GM21529 (cell line): ENCODE measurements around the gene PIEZO1.

Experiments
- ATAC-seq: cut with Tn5 transposase; IDR thresholded peaks from one replicate; pipeline ENCODE4 v1.9.1; 2021; ENCODE audit not compliant: unreplicated experiment

Gene PIEZO1

GRCh38 chr16:88705801-88706228 lies 79.2 kb downstream of the PIEZO1 start:
- peak; percentile 8 for ATAC-seq

- no peak for ATAC-seq
These were observed 79.8 kb downstream of the PIEZO1 start for GRCh38 chr16:88705076-88705684.

- no peak for ATAC-seq
These were observed 81.3 kb downstream of the PIEZO1 start for GRCh38 chr16:88703486-88704309.

- no peak for ATAC-seq
These were observed 82.4 kb downstream of the PIEZO1 start for GRCh38 chr16:88702371-88703210.

DNA sequence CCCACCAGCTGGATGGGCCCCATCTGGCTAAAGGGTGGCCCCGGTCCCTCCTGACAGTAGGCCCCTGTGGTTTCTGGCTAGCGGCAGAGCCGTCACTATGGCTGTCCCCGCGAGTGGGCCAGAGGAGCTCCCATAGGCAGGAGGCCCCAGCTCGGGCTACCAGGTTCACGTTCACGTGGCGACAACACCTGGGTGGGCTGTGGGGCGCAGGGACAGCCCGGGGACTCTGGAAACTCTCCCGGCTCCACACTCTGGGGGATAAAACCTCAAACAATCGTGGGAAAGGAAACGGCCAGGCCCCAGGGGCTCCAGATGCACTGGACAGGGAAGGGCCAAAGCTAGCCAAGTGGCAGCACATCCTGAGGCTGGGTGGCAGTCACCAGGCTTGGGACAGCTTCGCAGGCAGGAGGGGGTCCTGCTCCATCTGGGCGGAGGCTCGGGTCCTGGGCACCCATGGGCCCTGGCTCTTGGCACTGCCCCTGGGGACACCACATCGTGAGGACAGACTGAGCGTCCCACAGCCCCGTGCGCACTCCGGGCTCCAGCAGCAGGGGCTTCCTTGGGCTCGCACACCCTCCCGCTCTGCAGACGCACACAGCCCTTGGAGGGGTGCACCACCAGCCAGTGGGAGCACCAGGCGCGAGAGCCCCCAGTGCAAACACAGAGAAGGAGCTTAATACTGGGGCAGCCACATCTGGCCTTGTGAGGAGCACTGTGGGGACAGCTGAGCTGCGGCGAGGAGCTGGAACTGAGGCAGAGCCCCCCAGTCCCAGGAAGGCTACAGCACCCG lies 83.2 kb downstream of the PIEZO1 start:
- ATAC-seq = no peak

DNA sequence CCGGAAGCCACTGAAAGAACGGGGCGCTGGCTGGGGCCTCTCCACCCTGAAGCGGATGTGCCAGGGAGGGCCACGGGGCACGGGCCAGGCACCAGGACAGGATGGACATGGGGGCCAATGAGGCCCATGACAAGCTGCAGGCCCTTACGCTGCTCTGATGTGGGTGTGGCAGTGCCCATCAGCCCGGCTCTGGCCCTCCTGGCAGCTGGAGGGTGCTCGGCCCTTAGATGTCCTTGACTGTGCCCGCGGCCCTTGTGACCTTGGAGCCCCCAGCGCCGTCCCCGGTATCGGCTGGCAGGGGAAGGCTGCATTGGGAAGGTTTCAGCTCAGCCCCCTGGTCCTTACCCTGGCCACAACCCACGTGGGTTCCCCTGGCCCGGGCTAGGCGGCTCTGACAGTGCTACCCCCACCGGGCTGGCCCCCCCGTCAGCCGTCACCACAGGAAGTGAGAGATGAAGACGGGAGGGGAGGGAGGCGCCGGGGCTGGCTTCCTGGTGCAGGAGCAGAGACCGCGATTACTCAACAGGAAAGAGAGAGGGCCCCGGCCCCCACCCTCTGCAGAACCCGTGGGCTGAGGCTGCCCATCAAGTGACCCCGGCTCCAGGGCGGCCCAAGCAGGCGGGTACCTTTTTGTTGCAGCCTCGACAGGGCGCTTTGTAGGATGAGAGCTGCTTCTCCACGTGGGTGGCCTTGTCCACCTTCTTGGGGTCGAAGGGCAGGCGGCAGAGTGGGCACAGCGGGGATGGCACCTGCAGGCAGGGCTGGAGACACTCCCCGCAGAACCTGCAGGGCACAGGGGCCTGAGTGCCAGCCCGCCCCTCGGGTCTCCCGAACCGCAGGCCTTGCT lies 84.2 kb downstream of the PIEZO1 start:
- ATAC-seq = peak; percentile 70

DNA sequence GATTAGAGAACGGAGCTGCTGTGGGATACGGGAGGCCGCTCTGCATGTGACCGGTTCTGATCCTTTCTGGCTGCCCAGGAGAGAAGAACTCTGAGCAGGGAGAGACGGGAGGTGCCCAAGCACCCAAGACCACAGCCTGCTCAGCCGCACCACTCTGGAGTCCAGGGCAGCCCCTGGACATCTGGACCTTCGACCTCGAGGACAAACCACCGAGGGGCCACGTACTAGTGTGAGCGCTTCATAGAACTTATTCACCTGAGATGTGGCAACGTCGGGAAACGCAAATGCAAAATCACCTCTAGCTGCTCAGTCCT lies 84.7 kb downstream of the PIEZO1 start:
- no peak for ATAC-seq

DNA sequence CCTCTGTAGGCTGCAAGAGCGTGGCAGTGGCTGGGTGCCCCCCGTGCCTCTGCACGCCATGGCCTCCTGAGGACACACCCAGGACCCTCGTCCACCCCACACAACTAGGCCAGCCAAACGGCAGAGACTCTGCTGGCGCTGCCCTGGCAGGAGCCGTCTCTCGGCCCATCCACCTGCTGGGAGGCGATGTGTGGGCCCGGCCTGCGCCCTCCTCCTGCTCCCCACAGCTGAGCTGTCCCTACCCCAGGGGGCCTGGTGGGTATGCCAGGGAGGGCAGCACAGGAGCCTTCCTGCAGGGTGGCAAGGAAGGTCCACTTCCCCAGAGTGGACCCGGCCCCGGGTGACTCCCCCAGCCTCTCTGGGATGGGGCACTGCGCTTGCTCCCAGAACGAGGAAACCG lies 85.8 kb downstream of the PIEZO1 start:
- no peak for ATAC-seq

DNA sequence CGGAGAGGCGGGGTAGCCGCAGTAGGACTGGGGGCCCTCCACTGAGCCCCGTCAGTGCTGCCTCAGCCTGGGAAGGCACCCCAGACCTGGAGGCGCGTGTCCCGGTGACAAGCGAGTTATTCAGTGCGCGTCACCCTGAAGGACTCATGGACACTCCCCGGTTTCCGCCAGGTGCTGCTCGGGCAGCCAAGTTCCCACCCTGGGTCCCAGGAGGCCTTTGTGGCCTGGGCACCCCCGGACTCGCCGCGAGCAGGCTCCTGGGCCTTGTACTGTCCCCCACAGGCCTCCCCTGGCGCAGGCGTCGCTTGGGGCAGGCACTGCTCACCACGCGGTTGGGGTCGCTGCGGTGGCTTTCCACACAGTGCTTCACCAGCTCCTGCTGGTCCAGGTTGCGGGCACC lies 86.4 kb downstream of the PIEZO1 start:
- ATAC-seq = no peak

GRCh38 chr16:88697831-88698615 lies 87.0 kb downstream of the PIEZO1 start:
- no peak for ATAC-seq

DNA sequence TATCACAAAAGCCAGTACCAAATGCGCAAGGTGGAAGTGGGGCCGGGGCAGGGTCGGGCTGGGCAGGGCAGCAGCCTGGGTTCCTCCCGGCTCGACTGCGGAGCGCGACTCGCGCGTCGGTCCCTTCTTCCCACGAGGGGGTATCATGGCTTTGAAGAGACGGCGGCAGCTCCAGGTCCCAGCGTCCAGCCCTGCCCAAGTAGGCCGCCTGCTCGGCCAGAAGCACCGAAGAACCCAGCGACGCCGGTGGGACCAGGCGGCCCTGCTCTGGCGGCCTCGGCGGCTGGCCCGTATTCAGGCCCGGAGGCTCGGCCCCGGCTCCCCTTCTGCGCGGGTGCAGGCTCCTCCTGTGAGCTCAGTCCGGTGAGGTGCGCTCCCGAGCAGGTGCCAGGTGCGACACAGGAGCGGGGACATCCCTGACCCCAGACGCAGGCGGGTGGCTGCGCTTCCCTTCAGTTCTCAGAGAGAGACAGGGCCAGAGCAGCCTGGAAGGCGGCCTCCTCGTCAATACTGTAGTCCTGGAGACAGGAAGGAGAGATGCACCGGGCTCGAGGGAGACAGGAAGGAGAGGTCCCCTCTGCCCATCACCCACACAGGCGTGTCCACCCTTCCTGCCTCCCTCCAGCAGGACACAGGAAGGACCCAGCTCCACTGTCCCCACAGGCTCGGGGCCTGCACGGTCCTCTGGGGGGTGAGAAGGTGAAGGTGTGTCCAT lies 87.7 kb downstream of the PIEZO1 start:
- ATAC-seq = no peak

DNA sequence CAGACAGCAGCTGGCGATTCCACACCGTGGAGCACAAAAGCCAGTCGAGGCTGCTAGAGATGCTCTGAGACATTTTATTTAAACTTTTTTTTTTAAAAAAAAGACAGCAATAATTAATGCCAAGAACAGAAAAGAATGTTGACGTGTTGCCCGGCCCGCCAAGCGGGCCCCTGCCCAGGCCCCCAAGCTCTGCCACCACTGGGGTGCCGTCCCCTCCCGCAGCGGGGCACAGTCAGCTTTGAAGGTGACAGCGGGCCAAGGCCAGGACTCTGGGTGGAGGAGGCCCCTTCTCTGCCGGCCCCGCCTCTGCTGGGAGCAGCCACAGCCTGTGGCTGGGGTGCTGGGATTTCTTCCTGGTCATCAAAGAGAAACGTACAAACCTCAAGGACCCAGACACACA lies 88.6 kb downstream of the PIEZO1 start:
- ATAC-seq = no peak

GRCh38 chr16:88695753-88696152 lies 89.3 kb downstream of the PIEZO1 start:
- no peak for ATAC-seq

GRCh38 chr16:88695218-88695617 lies 89.8 kb downstream of the PIEZO1 start:
- ATAC-seq = no peak

DNA sequence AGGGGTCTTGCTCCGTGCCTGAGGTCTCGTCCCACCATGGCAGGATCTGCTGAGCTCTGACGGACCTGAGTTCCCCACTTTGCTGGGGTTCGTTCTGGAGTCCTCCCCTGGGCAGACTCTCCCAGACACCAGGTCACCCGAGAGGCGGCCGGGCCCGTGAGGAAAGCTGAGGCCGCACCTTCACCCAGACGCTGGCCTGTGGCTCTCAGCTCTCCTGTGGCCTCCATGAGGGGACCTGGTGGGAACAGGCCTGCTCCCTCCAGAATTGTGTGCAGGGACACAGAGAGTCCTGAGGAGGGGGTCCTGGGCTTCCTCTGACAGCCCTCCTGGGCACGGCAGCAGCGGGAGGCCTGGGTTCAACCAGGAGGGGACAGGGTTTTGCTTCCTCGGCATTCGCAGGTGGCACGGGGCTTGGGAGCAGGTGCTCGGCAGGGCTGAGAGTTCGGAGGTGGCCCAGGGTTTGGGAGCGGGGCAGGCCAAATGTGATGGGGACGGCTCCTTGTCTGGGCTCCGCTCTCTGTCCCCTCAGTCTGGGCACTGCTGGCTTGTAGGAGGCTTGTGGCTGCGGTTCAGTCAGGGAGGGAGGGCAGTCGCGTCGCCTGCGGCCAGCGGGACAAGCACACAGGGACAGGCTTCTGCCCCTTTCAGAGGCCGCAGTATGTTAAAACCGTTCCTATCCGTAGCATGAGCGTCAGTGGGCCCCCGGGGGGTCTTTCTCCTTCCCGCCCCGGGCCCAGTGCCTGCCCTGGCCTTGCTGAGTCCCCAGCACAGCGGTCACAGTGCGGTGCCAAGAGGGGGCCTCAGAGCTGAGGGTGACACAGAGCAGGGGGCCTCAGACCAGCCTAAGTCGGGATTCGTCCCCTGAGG lies 90.6 kb downstream of the PIEZO1 start:
- no peak for ATAC-seq

DNA sequence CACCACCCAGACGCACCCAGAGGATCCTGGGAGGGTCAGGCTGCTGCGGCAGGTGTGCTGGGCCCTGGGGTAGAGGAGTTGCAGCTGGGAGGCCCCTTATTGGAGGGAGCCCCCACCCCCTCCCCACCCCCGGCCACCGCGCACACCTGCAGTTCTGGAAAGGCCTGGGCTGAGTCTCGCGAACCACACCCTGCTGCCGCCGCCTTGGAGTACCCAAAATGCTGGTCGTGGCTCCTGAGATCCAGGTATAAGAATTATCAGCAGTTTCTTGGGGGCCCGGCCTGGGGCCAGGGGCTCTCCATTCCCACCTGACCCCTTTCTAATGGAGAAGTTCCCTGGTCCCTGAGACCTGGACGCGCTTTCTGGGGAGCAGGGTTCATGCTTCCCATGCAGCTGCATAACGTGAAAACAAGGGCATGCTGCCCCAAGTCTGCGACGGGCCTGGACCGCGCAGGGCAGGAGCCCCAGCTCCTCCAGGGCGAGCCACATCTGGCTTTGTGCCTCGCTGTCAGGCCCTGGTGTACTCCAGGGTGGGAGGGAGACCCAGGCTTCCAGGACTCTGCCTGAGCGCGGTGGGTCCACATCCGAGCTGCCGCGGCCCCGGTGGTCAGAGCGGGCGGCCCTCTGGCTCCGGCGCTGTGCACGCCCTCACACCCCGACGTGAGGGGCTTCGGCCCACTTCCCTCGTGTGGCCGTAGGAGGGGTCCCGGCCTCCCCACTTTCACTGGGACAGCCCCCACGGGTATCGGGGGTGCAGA lies 91.4 kb downstream of the PIEZO1 start:
- no peak for ATAC-seq

- no peak for ATAC-seq
These were observed 92.2 kb downstream of the PIEZO1 start for GRCh38 chr16:88692861-88693260.
